ENCODE results near the gene C19orf25.
"Not testable (repeated sequence)": the region's sequence is repeated elsewhere in the genome, so short reads cannot be mapped to it uniquely, and the experiment has no call there.

C19orf25 gene

DNA sequence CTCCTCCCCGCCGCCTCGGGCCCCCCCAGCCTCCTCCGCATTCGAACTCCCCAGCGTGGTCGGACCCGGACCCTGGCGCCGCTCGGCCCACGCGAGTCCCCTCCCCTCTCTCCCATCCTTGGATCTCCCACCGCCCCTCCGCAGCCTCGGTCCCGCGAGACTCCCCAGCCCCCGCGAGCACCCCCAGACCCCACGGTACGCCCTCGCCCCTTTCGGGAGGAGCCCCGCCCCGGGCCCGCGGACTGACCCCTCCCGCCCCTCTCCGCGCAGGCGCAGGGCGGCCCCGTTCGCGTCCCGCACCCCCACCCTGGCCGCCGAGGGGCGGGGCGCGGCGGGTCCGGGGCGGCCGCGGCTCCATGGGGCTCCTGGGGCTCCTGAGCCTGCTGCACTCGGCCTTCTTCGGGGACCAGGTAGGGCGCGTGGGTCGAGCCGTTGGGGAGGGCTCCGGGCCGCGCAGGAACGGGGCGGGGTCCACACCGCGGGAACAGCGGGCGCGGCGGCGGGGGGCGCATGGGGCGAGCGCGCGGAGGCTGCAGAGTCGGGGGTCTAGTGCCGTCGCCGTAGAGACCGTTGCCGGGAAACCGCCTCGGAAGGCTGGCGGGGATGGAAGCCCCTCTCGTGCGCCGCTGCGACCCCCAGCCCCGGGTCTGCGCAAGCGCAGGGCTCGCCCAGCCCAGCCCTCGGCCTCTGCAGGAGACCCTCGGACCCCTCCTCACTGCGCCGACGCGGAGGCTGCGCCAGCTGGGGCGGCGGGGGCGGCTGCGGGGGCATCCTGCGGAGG, 32.9 kb downstream of the C19orf25 start:
- DNase-seq, result peak; percentile 39

DNA sequence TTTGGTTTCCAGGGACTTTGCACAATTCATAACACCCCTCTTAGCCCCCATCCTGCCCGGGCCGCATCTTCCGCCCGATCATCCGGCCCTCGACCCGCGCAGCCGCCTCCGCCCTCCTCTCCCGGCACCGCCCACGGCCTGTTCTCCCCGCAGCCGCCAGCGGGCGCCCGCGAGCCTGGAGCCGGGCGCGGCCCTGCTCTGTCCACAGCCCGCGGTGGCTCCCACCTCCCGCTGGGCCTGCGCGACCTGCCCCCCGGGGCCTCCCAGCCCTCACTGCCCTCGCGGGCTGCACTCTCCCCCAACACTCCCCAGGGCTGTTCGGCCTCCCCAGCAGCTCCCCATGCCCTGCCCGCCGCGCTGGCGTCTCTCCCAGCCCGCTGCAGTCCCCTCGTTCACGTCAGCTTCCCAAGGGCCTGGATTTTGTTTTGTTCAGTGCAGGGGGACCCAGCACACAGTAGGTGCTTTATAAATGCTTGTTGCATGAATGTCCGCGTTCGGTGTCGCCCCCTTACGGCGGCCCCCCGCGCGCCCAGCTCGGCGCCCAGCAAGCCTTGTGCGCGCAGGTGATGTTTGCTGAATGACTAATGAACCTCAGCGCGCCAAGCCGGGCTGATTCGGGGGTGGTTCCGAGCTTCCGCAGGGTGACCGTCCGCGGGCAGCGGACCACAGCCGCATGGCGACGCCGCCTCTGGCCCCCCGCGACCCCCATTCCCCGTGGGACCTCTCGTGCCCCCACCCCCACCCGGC, 33.7 kb downstream of the C19orf25 start:
- peak; percentile 99 for DNase-seq

DNA sequence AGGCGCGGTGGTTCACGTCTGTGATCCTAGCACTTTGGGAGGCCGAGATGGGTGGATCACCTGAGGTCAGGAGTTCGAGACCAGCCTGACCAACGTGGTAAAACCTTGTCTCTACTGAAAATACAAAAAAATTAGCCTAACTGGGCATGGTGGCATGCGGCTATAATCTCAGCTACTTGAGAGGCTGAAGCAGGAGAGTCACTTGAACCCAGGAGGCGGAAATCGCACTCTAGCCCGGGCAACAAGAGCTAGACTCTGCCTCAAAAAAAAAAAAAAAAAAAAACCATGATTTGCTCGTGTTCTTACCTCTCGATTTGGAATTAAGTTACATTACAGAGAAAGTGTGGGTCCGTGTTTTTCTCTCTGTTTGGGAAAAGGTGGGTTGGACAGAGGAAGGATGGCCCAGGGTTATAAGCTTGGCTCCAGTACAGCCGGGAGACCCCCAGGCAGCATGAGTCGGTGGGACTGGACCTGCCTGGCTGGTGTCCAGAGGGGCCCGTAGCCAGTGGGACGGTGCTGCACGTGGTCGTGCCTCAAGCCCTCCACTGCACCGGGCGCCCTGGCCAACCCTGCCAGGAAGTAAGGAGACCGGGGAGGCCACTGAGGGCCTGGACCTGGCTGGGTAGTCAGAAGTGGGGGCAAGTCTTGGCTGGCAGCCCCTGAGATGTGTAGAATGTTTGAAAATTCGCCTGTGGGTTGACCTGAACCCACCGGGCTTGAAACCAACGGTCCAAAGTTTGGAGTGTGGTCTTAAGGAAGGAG, 37.2 kb downstream of the C19orf25 start:
- peak; percentile 38 for DNase-seq

DNA sequence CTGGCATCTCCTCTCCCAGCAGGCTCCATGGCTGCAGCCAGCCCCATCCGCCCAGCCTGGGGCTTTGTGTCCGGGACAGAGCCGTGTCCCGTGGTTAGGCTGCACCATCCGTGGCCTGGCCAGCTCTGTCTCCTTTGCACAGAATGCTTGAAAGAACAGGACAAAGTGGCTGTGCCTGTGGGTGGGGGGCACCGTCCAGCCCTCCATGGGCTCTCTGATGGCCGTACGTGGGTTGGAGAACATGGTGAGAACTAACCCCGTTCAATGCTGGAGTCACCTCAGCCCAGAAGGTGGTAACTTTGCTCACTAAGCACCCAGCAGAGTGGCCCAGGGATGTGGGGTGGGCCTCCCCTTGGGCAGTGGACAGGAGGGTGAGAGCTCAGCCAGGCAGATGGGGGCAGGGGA, 38.0 kb downstream of the C19orf25 start:
- peak; percentile 17 for DNase-seq

DNA sequence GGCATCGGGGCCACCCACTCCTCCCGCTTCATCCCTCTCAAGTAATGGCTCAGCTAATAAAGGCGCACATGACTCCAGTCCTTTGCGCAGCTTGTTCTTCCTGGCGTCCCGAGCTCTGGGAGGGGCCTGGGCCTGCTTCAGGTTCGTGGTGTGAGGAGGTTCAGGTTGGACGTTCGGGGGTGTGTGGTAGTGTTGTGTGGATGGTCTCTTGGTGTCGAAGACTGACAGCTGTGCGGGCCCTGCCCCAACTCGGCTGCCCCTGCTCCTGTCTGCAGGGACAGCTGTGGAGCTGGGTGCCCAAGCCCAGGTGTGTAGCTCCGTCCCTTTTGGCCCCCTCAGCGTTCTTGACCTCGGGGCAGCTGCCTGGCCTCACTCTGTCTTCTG, 38.6 kb downstream of the C19orf25 start:
- DNase-seq, result no peak

DNA sequence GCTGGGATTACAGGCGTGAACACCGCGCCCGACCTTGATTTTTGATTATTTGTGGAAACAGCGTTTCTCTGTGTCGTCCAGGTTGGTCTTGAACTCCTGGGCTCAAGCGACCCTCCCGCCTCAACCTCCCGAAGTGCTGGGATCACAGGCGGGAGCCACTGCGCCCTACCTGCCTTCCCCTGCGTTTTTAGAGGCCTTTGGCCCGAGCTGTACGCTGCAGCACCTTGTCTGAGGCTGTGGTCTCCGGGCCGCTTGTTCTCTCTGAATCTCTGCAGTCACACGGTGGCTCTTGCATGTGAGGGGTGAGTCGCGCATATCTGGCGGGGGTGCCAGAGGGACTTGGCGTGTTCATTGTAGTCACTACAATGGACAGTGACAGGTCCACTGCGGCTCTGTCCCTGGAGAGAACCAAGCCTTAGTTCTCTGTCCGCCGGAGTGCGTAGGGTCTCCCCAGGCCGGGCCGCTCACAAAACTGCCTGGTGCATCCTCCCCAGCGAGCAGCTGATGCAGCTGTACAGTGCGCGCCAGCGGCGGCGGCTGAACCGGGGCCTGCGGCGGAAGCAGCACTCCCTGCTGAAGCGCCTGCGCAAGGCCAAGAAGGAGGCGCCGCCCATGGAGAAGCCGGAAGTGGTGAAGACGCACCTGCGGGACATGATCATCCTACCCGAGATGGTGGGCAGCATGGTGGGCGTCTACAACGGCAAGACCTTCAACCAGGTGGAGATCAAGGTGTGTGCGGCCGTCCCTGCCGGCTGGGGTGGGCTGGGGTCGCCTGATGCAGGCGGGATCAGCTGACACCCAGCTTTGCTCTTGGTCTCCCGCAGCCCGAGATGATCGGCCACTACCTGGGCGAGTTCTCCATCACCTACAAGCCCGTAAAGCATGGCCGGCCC, 39.2 kb downstream of the C19orf25 start:
- DNase-seq, result not testable (repeated sequence)

DNA sequence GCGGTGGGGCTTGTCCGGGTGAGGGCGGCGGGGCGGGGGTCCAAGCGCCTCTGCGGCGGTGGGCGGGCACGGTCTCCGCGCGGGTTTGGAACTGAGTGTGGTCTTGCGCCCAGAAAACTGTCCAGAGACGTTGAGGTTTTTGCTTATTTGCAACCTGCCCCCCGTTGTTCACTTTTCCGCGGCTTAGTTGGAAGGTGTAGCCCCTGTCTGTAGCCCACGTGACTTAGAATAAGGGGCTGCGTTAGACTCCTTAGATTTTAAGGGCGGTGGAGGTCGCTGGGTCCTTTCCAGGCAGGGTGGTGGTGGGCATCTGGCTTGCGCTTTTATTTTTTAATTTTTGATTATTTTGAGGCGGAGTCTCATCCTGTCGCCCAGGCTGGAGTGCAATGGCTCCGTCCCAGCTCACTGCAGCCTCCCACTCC, 40.1 kb downstream of the C19orf25 start:
- no peak for DNase-seq

DNA sequence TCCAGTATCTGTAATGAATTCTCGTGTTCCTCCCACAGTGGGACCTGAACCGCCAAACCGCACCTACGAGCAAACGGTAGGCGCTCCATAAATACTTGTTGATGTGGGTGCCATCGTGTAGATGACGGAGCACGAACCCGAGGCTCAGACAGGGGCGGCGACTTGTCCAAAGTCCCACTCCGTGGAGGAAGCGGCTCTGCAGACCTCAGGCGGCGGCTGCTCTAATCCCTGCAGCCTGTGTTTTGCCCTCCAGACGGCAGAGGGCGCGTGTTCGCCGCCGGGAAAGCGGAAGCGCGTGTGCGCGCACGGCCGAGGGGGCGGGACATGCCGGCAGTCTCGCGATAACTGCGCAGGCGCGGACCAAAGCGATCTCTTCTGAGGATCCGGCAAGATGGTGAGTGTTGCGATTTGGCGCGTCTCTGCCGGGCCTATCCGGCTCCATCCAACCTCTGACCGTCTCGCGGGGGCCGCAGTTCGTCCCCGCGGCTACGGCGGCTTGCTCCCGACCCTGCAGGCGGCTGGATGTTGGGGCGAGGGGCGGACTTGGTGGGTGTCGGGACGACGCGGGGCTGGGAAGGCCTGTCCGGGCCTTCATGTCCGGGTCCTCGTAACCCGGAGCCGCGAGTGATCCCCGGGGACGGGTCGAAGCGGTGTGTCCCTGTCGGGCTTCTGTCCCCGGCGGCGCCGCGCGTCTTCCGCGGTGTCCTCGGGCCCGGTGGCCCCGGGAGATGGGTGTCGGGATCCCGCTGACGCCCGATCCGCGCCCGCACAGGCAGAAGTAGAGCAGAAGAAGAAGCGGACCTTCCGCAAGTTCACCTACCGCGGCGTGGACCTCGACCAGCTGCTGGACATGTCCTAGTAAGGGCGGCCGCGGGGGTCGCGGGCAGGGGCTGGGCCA, 40.7 kb downstream of the C19orf25 start, which contains the start of gene RPS15:
RPS15 (plus strand) TSS at position 362 of the 898 bp plus-strand sequence; CDS start at position 392, 30 bp downstream.
- DNase-seq, result peak; percentile 91

DNA sequence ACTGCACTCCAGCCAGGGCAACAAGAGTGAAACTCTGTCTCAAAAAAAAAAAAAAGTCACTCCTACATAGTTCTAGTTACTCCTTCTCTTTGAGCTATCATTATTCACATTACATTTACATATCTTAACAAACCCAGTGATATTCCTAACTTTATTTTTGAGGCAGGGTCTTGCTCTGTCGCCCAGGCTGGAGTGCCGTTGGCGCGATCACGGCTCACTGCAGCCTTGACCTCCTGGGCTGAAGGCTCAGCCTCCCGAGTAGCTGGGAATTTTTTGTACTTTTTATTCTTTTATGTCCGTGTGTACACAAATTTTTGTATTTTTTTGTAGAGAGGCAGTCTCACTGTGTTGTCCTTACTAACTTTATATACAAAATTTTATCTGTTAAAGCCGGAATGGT, 41.4 kb downstream of the C19orf25 start:
- no peak for DNase-seq

DNA sequence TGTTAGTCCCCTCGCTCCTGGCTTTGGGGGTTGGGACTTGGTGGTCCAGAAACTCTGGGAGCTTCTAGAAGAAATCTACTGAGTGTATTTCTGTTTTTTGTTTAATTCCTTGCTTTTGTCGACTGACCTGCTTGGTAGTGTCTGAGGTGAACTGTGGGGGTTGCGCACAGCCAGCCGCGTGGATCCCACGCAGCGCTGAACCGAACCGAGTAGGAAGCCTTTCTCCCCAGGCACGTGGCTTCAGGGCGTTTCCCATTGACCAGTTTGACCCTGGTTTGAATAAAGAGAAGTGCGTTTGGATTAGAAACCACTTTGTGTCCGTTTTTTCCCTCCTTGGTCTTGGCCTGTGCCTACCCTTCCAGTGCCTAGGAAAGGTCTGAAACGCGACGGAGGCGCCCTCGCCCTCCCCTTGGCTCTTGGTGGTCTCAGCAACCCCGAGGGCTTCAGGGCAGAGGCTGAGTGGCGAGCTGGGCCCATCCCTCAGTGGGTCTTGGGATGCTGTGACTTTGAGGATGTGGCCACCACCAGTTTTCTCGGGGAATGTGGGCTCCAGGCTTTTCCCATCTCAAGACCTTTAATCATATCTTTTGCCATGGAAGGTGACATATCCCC, 43.5 kb downstream of the C19orf25 start:
- no peak for DNase-seq

DNA sequence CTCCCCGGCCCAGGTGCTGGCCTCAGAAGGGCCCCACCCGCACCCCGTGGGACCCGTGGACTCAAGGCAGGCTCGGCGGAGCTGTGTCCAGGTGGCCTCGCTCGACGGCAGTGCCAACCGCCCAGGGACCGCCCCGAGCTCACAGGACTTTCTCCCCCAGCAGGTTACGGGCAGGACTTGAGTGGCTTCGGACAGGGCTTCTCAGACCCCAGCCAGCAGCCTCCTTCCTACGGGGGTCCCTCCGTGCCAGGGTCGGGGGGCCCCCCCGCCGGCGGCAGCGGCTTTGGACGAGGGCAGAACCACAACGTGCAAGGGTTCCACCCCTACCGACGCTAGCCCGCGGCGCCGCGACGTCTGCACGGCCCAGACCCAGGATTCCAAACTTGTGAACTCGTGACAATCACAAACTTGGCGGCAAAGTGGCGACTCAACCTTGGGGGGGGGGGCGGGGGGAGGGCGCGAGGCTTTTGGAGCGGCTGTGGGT, 44.4 kb downstream of the C19orf25 start:
- DNase-seq, result no peak

DNA sequence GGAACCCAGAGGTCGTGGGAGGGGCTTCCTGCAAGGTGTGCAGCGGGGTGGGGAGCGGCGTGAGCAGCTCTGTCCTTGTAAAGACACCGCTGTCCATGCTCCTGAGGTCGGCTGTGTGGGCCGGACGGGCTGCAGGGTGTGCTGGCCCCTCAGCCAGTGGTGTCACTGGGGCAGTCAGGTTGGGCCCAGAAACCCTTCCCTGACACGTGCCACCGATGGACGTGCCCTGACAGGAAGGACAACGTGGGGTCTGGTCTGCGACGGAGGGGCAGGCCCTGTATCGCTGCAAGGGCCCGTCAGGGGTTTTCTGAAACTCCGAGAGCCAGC, 45.0 kb downstream of the C19orf25 start:
- DNase-seq, result no peak

DNA sequence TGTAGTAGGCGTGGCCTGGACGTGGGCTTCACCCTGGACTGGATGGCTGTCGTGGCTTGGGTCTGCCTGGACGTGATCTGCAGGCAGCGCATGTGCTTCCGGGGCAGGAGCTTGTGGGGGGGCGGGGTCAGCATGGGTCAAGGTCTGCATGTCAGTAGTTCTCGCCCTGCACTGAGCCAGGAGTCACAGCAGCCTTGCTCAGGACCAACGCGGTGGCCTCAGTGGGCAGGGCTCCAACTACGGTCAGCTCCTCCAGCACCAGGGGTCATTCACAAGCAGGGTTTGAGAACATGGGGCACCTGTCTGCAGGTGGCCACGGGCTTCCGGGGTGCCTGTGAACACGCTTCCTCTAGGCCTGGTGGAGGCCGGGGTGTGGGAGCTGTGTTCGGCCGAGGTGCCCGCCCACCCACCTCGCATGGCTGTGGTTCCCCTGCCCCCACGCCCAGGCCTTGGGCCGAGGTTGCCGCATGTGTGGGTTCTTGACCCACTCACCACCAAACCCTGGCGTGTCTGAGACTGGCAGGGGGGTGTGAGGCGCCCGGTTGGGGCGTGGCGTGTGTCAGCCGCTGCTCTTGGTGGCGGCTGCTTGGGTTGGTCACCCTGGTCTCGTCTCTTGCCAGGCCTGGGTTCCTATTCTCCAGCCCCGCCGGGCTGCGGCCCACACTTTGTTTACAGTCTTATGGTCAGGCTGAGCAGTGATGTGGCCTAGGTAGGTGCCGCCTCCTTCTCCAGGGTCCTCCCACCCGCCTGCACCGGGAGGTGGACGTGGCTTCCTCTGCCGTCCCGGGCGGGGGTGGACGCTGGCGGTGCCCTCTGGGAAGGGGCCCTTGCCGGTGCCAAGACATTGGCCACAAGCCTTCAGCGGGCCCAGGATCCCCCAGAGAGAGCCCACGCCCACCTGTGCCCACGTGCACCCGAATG, 45.6 kb downstream of the C19orf25 start:
- no peak for DNase-seq

DNA sequence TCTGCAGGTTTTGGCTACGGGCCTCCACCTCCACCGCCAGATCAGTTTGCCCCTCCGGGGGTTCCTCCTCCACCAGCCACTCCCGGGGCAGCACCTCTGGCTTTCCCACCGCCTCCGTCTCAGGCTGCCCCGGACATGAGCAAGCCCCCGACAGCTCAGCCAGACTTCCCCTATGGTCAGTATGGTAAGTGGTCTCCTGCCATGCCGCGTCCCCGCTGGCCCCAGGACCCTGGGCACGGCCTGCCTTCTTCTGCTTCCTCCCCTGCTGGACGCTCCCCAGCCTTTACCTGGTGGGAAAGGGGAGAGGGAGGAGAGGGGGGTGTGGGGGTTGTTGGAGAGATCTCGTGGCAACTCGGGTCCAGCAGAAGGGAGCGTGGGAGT, 46.5 kb downstream of the C19orf25 start:
- no peak for DNase-seq

DNA sequence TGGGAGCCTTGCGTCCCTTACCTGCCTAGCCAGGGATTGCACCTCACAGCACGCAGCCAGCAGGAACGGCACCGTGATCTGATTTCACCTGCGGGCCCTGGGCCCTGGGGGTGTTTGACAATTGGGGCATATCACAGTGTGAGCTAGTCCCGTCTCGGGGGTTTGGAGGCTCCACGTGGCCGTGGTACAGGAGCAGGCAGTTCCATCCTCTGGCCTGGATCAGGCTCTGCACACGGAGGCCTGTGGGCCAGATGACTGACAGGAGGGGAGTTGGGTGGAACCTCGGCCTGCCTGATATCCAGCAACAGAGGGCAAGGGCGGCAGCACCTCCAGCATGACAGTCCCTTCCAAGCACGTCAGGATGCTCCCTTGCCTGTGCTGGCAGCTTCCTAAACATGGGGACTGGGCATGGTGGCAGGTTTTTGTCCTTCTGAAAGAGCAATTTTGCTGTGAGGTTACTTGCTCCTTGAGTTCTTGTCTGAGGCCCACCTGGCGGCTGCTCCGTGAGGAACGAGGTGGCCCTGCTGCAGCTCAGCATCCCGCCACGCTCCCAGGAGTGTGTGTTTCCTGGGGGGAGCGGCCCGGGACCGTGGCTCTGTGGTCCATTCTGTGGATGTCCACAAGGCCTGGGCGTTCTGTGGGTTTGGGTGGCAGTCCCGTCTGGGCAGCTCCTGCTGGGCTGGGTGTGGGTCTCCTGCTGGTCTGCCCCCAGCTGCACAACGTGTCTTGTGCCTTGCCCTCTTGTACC, 47.1 kb downstream of the C19orf25 start:
- DNase-seq, result no peak

DNA sequence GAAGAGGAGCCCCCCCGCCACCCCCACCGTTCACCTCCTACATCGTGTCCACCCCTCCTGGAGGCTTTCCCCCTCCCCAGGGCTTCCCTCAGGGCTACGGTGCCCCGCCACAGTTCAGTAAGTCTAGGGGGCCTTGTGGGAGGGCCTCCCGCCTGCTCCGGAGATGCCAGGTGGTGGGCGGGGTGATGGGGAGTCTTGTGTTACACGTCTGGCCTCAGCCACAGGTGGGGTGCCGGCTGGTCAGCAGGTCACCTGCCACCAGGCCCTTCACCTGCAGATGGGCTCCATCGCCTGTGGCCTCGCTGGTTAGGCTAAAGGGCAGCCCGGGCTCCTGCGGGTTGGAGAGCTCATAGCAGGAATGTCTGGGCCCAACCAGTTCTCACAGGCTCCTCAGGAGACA, 48.8 kb downstream of the C19orf25 start:
- no peak for DNase-seq

DNA sequence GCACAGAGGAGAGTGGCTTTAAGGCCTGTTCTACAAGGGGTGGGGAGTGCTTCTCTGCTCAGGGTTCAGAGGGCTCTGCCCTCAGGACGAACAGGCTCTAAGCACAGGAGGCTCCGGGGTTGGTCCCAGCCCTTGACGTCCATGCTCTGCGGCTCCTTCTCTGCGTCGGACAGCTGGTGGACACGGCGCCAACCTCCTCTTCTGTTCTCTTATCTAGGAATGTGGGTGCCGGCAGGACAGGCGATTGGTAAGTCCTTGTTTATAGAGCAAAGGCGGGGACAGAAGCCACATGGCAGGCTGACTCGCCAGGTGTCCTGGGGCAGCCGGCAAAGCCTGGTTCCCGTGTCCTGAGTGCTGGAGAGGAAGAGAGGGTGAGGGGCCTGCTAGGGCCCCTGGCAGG, 49.3 kb downstream of the C19orf25 start:
- DNase-seq, result no peak

DNA sequence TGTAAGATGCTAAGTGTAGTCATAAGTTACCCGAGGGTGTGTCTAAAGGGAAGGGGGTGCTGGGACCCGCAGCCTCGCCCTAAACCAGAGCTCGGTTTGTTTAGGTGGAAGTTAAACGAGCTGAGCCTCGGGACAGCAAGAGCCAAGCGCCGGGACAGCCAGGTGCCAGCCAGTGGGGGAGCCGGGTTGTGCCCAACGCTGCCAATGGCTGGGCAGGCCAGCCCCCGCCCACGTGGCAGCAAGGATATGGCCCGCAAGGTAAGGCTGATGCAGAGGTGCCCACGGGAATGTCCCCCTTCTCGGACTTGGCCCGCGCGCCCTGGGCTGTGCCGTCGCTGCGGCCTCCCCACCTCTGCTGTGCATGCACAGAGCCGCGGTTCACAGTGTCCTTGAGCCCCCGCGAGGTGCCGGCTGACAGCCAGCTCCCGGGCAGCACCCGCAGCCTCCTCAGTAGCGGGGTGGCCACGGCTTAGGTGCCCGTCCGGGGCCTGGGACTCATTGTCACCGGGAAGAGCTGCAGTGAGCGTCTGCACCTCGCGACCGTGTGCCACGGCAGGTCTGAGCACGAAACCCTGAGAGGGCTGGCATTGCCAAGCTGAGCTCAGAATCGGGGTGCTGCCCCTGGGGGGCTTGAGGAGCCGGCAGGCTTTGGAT, 50.1 kb downstream of the C19orf25 start:
- DNase-seq, result no peak

Measured in 8988T (cell line).